KMS-11 (cell line): ENCODE results near the gene FECH.

Source experiments
- H2AFZ ChIP-seq: fragments of 200-600 bp; sonication (generic); 2 replicates; pipeline ENCODE4 v1.6.1; 2016; ENCODE audit warnings: antibody characterized with exemption, mixed run types, low read depth
- H3K27ac ChIP-seq: fragments of 200-600 bp; sonication (generic); 2 replicates; pipeline ENCODE4 v1.6.1; 2016; ENCODE audit warnings: mild to moderate bottlenecking, mixed run types
- H3K27me3 ChIP-seq: fragments of 200-600 bp; sonication (generic); 2 replicates; pipeline ENCODE4 v1.6.1; 2017; ENCODE audit warnings: mild to moderate bottlenecking, low read depth, mixed run types, moderate library complexity; ENCODE audit not compliant: insufficient read depth
- H3K36me3 ChIP-seq: fragments of 200-600 bp; sonication (generic); 2 replicates; pipeline ENCODE4 v1.6.1; 2017; ENCODE audit warnings: mild to moderate bottlenecking, mixed run types; ENCODE audit not compliant: insufficient read depth
- H3K4me1 ChIP-seq: fragments of 200-600 bp; sonication (generic); 2 replicates; pipeline ENCODE4 v1.6.1; 2016; ENCODE audit warnings: mild to moderate bottlenecking, low read depth, mixed run types; ENCODE audit not compliant: poor library complexity, severe bottlenecking
- H3K4me2 ChIP-seq: fragments of 200-600 bp; sonication (generic); 2 replicates; pipeline ENCODE4 v1.7.0; 2016; ENCODE audit warnings: mild to moderate bottlenecking, mixed run types
- H3K4me3 ChIP-seq: fragments of 200-600 bp; sonication (generic); IDR thresholded peaks from 2 replicates; pipeline ENCODE4 v1.6.1; 2017; ENCODE audit warnings: low read depth, low read length, mixed read lengths; ENCODE audit not compliant: insufficient read depth
- H3K79me2 ChIP-seq: fragments of 200-600 bp; sonication (generic); 2 replicates; pipeline ENCODE4 v1.6.1; 2016; ENCODE audit warnings: low read depth, mixed run types; ENCODE audit not compliant: insufficient read depth
- H3K9ac ChIP-seq: fragments of 200-600 bp; sonication (generic); 2 replicates; pipeline ENCODE4 v1.6.1; 2016; ENCODE audit warnings: mild to moderate bottlenecking, mixed run types
- H4K20me1 ChIP-seq: fragments of 200-600 bp; sonication (generic); 2 replicates; pipeline ENCODE4 v1.6.1; 2016; ENCODE audit warnings: mild to moderate bottlenecking, mixed run types; ENCODE audit not compliant: insufficient read depth
- TF ChIP-seq, protein P1 (sequence below): fragments of 200-600 bp; sonication (generic); conservative IDR thresholded peaks from 2 replicates; pipeline ENCODE4 v1.6.1; 2017; ENCODE audit warnings: low read depth, mild to moderate bottlenecking, antibody characterized with exemption, low read length, moderate library complexity, mixed read lengths

FECH gene

DNA sequence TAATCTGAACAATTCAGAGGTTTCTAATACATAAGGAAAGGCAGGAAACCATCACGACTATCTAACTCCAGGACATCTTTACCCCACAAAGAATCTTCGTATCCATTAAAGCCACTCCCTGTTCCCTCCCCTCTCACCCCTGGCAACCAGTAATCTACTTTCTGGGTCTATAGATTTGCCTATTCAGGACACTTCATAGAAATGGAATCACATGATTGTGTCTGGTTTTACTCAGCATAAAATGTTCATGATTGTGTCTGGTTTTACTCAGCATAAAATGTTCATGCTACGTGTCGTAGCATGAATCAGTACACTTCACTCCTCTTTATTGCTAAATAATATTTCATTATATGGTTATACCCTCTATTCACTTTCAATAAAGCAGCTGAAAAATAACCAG lies 11.6 kb downstream of the FECH start:
- no peaks in the 10 kb centered on the region for H3K27me3 ChIP-seq
- no peaks in the 10 kb centered on the region for H3K4me1 ChIP-seq
- no peak overlapping the region for H3K9ac ChIP-seq
- no peak overlapping the region for H3K4me3 ChIP-seq
- H3K27ac ChIP-seq: no peak overlapping the region
- TF ChIP-seq, protein P1, sequence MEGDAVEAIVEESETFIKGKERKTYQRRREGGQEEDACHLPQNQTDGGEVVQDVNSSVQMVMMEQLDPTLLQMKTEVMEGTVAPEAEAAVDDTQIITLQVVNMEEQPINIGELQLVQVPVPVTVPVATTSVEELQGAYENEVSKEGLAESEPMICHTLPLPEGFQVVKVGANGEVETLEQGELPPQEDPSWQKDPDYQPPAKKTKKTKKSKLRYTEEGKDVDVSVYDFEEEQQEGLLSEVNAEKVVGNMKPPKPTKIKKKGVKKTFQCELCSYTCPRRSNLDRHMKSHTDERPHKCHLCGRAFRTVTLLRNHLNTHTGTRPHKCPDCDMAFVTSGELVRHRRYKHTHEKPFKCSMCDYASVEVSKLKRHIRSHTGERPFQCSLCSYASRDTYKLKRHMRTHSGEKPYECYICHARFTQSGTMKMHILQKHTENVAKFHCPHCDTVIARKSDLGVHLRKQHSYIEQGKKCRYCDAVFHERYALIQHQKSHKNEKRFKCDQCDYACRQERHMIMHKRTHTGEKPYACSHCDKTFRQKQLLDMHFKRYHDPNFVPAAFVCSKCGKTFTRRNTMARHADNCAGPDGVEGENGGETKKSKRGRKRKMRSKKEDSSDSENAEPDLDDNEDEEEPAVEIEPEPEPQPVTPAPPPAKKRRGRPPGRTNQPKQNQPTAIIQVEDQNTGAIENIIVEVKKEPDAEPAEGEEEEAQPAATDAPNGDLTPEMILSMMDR: no peak
- H2AFZ ChIP-seq: no peak overlapping the region
- no peaks in the 10 kb centered on the region for H3K79me2 ChIP-seq
- H4K20me1 ChIP-seq: no peaks in the 10 kb centered on the region
- H3K36me3 ChIP-seq: no peaks in the 10 kb centered on the region
- no peak overlapping the region for H3K4me2 ChIP-seq

DNA sequence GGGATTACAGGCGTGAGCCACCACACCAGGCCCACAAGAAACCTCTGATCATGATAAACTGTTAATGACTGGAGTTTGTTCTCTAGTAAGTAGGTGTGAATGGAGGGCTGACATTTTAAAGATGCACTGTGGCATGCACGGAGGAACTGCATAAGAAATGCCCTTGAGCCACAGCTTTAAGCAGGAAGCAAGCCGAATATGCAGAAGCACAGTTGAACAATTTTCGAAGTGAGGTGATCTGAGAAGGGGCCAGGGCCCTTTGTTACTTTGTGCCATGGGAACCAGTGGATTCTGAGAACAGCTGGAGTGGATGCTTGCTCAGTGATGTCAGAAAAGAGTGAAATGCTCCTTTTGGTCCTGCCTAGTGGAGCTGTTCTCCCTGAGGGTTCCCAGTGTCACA lies 16.3 kb downstream of the FECH start:
- no peak overlapping the region for H3K27ac ChIP-seq
- no peaks in the 10 kb centered on the region for H3K4me1 ChIP-seq
- no peaks in the 10 kb centered on the region for H3K79me2 ChIP-seq
- H4K20me1 ChIP-seq: no peaks in the 10 kb centered on the region
- no peak overlapping the region for H3K9ac ChIP-seq
- H3K4me2 ChIP-seq: no peak overlapping the region
- no peak overlapping the region for H2AFZ ChIP-seq
- TF ChIP-seq, protein P1: no peak
- H3K27me3 ChIP-seq: no peaks in the 10 kb centered on the region
- no peak overlapping the region for H3K4me3 ChIP-seq
- no peaks in the 10 kb centered on the region for H3K36me3 ChIP-seq

DNA sequence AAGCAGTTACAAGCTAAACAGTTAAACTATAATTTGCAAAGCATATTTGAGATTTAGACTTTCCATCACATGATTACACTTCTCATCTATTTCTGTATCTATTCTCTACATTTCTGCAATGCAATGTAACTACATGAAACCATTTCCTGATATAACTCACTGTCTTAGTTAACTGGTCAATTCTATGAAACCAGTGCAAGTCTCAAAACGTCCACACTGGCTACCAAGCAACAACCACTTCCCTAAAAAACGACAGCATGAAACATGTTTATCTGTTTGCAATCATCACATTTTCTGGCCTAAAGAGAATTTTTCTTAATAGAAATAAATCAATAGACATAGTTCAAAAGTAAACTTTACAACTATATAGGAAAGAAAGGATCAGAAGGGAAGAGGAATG lies 17.4 kb downstream of the FECH start:
- Histone ChIP-seq H3K27me3 (no peaks in the 10 kb centered on the region), H3K27ac (no peak overlapping the region), H3K36me3 (no peaks in the 10 kb centered on the region), H3K79me2 (no peaks in the 10 kb centered on the region), H3K4me2 (no peak overlapping the region), H3K4me1 (no peaks in the 10 kb centered on the region), H4K20me1 (no peaks in the 10 kb centered on the region), H3K9ac (no peak overlapping the region), H2AFZ (no peak overlapping the region), H3K4me3 (no peak overlapping the region)
- TF ChIP-seq, protein P1: no peak

DNA sequence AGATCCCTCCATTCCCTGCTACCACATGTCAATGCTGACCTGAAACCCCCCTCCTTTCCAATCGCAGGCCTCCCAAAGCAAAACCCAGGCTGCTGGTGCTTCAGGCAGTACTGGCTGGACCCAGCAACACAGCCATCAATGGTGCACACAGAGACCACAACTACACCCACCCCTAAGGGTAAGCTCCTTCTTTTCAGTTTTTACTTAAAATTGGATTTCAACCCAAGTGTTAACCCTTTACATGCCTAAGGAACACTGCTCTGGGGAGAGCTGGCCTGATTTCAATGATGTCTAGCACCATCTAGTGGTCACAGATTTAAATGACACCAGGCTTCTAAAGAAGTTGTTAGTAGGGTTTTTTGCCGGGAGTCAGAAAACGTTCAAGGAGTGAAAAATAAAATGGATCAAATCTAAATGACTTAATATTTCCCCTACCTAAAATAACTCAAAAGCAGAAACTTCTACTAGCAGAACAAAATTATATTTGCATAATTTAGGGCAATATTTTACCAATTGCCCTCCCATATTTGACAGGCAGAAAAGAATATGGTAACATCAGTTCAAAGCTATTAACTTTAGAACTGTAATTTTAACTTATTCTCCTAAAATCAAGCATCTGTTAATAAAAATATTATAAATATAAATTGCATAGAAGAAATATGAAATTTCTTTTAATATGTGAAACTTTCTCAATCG lies 24.6 kb downstream of the FECH start:
- H4K20me1 ChIP-seq: no peaks in the 10 kb centered on the region

More for the DNA sequence above, 24.6 kb downstream of the FECH start:
- peak overlapping the region; percentile 15; the same call in 1 of the 2 replicates for H2AFZ ChIP-seq
- H3K4me1 ChIP-seq: peaks cover 20% of the 10 kb centered on the region
- H3K9ac ChIP-seq: no peak overlapping the region
- H3K27ac ChIP-seq: no peak overlapping the region
- no peaks in the 10 kb centered on the region for H3K36me3 ChIP-seq
- H3K4me3 ChIP-seq: no peak overlapping the region
- TF ChIP-seq, protein P1: peak; percentile 100
- H3K79me2 ChIP-seq: no peaks in the 10 kb centered on the region
- H3K27me3 ChIP-seq: no peaks in the 10 kb centered on the region
- H3K4me2 ChIP-seq: peak overlapping the region; percentile 18
